HG02981 (cell line): Measurements from ENCODE around the gene SORCS3.

Experiments used
- ATAC-seq: cut with Tn5 transposase; IDR thresholded peaks from one replicate; pipeline ENCODE4 v1.9.1; 2021; ENCODE audit warnings: mild to moderate bottlenecking, moderate library complexity; ENCODE audit not compliant: unreplicated experiment

The SORCS3 gene

DNA sequence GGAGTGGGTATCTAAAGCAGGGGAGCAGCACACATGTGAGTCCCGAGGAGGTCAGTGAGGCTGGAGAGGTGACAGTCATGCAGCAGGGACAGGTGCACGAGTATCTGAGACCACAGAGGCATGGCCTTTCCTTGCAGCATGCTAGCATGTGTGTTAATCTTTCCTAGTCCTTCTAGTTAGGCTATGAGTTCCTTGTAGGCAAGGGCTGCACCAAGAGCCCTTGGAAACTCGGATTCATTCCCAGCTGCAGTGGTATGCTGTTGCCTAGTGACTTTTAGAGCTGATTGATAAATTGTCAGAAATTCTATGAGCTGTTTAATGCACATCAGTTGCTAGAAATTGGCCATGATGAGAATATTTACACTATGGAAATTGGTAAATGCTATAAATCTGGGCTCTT is 132.0 kb downstream of the SORCS3 start:
- no peak for ATAC-seq

DNA sequence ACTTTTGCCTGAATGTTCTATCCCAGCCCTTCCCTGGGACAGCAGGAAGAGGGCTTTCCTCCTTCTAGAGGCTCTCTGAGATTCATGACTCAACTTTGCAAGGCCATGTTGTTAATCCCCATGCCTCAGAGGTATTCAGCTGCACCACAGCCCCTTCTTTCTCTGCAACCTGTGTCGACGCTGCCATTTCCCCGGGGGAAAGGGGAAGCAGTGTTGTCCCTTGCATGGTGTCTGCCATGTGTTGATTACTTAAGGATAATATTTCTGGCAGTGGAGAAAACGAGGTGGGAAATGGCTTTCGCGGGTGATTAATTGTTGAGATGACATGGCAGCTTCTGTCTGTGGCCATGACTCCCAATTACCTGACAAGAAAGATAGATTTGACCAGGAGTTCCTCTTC is 133.1 kb downstream of the SORCS3 start:
- ATAC-seq = no peak

DNA sequence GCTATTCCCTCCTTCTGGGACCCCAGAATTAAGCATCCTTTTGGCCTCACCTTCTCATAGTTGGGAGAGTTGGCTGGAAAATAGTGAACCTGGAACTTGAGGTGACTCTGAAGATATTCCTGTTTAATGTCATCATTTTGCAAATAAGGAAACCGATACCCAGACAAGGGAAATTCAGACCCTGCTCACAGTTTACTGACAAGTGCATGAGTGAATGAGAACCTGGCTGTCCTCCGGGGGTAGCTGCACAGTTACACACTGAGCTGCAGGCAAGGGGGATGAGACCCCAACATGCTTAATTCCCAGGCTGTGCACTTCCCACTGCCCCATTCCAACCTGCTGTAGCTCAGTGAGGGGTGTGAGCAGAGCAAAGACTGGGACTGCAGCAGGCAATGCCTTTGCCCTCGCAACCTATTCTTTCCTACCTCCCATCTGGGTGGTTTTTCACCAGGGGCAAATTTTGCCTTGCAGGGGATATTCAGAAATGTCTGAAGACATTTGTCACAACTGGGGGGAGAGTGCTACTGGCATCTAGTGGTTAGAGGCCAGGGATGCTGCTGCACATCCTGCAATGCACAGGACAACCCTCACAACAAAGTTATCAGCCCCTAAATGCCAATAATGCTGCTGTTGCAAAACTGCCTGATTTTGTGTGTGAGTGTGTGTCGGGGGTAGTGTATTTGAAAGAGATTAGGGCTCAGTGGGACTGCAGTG is 136.2 kb downstream of the SORCS3 start:
- ATAC-seq = no peak

DNA sequence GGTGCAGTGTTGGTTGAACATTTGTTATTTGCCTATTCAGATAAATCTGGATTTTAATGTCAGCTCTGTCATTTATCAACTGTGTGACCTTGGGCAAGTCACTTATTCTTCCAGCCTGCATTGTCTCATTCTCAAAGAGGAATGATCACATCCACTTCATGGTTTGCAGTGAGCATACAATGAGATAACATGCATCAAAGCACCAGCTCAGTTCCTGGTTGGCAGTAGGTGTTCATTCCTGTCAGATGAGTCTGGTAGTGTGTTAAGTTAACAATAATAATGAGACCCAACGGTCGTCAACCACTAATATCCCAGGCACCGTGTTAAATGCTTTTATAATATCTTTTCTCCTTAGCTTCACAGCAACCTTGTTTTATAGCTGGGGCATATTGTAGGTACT is 137.3 kb downstream of the SORCS3 start:
- ATAC-seq = no peak

DNA sequence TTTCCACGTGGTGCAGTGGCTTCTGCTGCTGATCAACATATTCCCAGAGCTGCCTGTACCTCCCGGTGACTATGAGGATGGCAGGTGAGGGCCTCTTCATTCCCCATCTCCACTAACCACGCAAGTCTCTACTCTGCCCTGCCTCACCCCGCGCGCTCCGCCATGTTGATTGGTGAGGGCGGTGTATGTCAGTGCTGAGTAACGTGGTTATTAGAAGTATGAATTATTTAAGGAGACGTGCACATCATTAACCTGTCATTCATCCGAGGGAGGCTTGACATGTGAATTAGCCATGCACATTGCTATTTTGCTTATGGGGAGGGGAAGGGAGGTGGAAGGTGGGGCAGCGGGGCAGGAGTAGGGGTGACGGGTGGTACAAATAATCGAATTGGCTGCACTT is 138.6 kb downstream of the SORCS3 start:
- no peak for ATAC-seq

DNA sequence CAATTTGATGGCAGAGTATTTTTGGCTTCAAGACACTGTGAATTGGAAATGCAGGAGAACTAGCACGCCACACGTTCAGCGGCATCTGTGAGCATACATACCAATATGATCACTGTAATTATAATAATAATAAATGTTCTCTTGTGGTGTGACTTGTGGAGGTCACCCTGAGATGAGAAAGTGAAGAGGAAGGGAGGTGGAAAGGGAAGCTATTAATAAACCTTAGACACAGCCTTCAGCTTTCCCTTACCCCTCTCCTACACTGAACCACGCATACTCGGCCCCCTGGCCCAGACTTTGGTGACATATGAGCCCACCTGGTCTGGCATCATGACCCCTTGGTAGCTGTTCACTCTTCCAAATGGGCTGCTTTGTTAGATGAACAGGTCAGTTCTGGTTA is 139.1 kb downstream of the SORCS3 start:
- no peak for ATAC-seq

DNA sequence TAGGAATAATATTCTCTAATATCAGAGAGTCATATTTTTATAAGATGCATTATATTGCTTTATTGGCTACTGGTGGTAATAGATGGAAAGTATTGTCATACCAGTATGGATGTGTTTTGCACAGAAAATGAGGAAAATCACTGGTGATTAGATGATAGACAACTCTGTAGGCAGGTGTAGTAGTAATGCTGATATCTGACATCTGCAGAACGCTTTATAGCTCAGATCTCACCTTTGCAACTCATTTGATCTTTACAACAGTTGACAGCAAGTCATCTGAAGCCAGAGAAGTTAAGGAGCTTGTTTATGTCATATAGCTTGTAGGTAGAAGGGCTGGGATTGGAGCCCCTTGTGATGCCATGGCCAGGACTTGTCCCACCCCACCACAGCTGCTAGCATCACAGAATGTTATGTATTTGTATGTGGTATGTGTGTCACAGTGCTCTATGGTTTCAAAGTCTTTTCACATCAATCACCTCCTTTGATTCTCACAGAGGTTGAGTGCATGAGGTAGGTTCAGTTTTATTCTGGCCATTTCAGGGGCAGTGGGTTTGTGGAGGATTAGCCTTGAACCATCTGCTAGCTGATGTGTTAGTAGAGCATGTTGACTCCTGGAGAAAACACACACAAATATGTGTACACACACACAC is 140.0 kb downstream of the SORCS3 start:
- no peak for ATAC-seq

DNA sequence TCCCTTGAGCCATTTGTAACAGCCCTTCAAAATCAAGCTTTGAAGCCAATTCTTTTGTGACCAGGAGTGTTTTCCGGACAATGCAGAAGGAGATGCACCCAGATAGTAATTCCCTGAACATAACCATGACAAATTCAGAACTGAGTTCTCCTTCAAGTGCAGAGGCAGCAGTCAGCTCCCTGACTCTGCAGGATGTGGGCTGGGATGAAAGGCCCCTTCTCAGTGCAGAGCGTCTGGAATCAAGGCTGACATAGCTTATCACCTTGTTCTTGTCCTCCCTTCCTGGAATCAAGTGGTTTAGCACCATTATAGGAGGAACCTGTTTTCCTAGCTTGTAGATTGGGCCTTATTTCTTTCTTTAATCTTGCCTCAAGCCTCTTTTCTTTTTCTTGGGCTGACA is 143.4 kb downstream of the SORCS3 start:
- no peak for ATAC-seq

DNA sequence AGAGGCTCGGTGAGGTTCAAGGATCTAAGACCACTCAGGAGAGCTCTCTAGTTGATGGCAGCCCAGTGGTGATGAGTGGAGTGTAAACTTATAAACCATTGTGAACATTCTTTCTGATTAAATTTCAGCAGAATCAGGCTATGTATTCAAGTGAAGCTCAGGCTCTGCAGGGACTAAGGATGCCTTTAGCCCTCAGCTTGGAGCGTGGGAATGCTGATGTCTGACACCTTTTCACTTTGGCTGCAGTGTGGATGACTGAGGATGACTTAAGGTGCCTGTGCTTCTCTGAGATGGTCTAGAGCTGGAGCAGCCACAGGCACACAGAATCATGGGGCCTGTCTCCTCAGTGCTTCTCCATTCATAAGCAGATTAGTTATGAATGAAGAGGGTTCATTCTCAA is 150.4 kb downstream of the SORCS3 start:
- ATAC-seq = no peak

DNA sequence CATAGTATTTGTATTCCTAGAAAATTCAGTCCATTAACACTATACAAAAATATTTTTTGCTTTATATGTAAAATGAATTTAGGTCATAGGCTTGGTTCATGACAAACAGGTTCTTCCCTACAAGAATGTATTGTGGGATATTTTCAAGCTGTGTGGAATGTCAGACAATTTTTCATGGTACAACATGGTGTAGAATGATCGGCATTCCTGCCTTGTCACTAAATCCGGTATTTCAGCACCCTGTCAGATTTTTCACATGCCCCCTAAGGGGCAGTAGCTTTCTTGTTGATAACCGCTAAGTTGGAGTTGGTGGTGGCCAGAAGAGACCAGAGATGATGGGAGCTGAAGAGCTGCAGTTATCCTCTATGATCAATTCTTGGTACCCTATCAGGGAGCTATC is 154.3 kb downstream of the SORCS3 start:
- ATAC-seq = no peak

DNA sequence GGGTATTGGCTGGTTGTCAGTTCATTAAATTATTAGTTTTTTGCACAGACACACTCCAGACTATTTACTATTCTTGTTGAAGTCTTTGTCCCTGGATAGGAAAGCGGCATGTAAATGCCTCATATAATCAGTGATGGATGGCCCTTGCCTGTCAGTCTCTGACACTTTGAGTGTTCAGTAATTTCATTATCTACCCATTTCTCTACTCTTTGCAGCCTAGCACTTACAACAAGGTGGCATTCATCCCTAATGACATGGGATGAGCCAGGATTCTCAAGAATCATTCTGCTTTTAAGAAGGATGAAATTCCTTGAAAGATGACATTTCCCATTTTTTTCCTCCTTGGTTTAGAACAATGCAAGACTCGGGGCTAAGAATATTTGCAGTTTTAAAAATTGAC is 155.7 kb downstream of the SORCS3 start:
- ATAC-seq = no peak

DNA sequence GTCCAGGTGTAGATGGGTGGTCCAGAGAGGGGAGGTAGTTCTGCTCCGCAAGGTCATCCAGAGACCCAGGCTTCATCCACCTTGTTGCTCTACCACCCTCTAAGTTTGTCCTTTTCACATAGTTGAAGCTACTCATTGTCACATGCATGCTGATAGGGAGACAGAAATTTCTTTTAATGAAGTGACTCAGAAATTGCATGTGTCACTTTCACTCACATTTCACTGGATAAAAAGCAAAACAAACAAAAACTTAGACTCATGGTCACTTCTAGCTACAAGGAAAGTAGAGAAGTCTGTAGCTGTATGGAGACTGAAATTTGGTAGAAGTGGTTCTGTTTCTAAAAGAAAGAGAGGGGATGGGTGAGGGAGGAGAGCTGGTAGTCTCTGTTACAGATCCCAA is 161.9 kb downstream of the SORCS3 start:
- no peak for ATAC-seq

DNA sequence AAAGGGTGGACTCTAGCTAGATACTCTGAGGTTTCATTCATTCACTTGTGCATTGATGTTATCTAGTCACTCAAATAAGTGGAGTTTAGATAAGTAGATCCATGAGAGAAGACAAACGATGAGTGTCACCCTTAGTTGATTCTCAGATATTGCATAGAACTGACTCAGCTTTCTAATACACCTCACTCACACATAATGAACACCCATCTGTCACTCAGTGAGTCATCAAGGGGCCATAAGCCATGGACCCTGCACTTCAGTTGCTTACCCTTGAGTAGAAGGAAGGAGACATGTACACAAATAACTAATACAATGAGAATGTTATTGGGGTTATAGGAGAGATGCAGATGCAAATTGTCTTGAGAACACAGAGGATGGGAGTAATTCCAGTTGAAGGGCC is 163.8 kb downstream of the SORCS3 start:
- ATAC-seq = no peak

DNA sequence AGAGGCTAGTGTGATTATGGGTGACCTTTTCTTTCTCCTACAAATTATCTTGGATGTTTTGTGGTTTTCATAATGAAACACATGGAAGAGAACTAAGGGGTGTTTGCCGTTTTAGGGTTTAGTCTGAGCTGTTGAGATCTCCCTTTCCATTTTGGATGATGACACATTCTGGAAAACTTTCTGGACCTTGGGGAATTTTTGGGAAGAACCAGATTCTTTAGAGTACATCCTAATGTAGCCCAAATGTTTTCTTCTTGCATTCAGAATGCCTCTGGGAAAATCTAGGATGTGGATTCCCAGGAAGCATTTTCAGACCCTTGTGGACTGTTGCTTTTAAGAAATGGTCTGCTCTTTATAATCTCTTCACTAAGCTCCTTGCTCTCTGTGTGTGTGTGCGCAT is 165.7 kb downstream of the SORCS3 start:
- ATAC-seq = no peak

DNA sequence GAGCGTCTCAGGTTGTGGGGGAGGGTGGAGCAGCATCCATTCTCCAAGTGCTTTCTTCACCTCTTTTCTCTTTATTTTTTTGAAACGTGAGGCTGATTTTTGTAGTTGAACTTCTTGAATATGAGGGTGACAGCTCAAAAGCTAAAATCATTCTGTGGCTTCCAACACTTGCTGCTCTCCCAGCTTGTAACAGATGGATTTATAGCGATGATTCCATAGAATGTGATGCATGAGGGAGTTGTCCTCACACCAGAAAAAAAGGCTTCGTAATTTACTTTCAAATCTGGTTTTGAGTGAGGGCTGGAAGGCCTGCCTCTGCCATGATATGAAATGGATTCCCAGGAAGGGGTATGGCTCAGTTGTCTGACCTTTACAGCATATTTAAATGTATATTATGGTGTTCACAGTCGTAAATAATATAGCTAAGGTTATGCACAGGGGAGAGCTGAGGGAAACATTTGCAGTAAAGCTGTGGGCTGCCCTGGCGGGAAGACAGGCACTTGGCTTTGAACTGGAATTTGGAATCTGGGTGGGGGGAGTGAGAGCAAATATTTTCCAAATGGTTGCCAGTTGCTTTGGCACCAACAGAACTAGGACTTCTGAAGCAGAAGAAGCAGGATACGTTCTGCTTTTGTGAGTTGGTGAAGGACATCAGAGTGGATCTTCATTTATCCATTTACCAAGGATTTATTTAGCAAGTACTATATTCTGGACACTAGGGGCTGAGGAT is 166.7 kb downstream of the SORCS3 start:
- no peak for ATAC-seq

DNA sequence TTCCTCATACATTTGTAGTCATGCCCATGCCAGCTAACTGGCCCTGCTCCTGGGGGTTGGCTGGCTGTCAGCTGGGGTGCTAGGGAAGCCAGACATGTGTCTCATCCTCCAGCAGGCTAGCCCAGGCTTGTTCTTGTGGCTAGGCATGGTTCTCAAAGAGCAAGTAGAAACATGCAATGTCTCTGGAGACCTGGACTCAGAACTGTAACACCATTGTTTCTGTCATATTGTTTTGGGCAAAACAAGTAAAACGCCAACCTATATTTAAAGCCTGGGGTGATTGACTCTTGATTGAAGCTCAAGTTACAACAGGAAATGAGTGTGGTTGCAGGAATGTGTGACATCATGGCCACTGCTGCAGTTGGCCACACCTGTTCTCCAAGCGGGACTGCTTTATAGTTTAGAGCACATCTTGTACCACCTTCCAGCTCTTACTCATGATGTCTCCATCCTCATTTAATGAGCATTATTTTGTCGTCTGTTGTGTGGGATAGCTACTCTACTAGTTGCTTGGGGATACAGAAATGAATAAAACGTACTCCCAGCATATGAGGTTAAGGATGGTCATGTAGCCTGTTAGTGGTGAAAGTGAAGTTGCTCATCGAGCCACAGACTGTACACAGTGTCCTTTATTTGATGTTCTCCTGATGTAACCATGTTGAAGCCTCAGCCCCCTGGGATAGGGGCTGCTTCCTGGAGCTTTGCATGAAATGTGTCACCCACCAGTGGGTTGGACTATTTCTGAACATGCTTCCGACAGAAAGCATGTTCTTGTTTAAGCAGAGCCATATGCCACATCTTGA is 168.4 kb downstream of the SORCS3 start:
- ATAC-seq = peak; percentile 83

DNA sequence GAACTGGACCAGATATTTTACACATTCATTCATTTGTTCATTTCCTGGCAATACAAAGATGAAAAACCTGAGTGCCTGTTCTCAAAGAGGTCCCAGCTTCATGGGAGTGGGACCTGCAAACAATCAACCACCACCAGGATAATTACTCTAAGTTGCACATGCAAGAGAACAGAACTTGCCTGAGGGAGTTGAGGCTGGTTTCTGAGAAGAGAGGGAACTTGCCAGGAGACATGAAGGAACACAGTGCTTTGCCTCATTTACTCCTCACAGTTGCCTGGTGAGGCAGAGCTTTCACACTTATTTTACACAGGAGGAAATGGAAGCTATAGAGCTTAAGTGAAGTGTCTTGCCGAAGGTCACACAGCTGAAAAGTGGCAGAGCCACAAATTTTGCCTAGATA is 170.1 kb downstream of the SORCS3 start:
- ATAC-seq = no peak

DNA sequence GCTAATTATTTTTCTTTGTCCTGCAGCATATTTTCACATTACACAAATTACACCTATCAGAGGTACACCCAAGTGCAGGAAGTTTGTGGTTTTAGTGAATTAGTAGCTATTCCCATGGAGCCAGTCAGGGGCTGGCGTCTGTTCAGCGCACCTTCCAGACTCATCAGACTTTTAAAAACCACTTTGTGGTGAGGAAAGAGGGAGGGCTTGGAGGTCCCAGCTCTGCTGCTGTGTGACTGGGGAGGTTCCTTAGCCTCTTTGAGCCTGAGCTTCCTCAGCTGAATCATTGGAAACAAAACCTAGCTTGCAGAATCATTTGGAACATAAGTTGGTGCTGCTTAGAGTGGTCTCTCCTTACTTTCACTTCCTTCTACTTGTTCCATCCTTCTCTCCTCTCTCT is 175.4 kb downstream of the SORCS3 start:
- no peak for ATAC-seq

DNA sequence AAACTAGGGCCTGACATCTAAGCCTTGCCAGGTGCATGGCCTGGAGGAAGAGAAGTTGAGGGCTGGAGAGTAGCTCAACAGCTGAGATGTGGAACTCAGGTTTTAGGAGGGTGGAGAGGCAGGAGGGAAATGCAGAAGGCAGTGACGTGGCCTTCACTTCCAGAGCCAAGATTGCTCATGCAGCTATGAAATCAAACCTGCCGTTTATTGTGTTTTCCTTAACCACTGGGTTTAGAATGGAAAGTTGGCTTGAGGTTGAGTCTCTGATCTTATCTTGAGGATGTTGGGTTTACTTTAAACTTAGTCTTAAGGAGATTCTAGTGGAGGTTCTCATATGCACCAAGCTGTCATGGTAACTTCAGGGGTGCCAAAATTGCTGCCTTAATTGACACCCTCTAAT is 178.6 kb downstream of the SORCS3 start:
- no peak for ATAC-seq

DNA sequence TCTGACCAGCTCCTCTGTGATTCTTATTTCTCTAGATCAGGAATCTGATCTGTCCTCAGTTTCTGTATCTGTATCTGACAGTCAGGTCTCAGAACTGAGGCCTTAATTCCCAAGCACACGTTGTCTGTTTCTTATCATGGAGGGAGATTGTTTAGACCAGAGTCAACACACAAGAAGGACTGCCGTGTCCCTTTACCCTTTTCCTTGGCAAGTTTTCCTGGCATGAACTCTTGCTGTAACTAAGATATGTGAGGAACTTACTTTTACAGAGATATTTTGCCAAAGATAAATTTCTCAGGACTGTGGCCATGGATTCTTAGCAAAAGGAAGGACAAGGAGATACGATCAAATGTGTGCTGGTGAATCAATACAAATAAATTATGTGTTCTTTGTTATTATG is 181.0 kb downstream of the SORCS3 start:
- no peak for ATAC-seq

DNA sequence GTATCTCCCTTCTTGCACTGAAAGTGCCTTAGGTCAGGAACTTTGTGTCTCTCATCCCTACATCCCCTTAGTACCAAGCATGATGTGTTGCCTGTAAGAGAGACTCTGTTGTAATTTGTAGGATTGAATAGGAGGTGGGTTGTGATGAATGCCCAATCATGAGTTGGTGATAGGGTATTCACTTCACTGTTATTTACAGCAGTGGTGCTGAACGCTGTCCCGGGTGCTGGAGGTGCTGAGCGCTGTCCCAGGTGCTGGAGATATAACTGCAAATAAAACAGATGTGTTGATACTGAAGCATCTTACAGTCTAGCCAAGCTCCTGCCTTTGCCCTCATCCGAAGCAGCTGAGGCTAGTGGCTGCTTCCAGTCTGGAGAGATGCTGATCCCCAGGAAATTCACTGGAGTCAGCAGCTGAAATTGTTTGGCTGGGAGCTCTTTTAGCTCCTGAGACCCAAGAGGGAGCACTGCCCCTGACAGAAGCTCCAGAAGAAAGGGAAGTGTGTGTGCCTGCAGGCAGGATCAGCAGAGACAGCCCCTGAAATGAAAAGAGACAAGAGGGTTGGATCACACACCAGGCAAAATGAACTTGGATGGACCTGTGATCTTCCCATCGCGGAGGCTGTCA is 183.4 kb downstream of the SORCS3 start:
- no peak for ATAC-seq
